K562 (cell line): ENCODE measurements around the gene PI4KA. TPM values are rescaled to one million over a fixed set of nuclear protein-coding genes. Genes with fewer than 3 reads are reported as not detected.

Experiments
- ARID3A ChIP-seq: IDR thresholded peaks from 2 replicates; pipeline ENCODE4 v1.6.1; 2012; ENCODE audit warnings: low read depth, low read length, improper control_type of control experiment, borderline replicate concordance
- ARNT ChIP-seq, 2 experiments: fragments of 450-650 bp; IDR thresholded peaks; 2 replicates each; pipeline ENCODE4 v1.6.1; 2016; ENCODE audit warnings: mild to moderate bottlenecking in 1 of 2
- CEBPG ChIP-seq, 3 experiments: fragments of 200-800 bp in 1 of 3; sonication (Bioruptor generic) in 1 of 3; sonication (generic) in 1 of 3; formaldehyde crosslinking in 1 of 3; IDR thresholded peaks in 2 of 3; conservative IDR thresholded peaks in 1 of 3; 2 replicates each; pipeline versions ENCODE4 v1.6.1 to v1.8.0; 2016 to 2022; ENCODE audit warnings: missing compliant biosample characterization in 2 of 3, missing genetic modification characterization in 2 of 3, mild to moderate bottlenecking in 1 of 3, missing genetic modification reagents in 1 of 3
- CTCF ChIP-seq, 3 experiments: IDR thresholded peaks in 2 of 3; conservative IDR thresholded peaks in 1 of 3; 2 replicates each; pipeline ENCODE4 v1.5.1; 2011 to 2012; ENCODE audit warnings: low read length in 3 of 3, mild to moderate bottlenecking in 3 of 3, control low read depth in 2 of 3, improper control_type of control experiment in 1 of 3, inconsistent platforms in 1 of 3, low read depth in 1 of 3, mixed read lengths in 1 of 3, moderate library complexity in 1 of 3; ENCODE audit not compliant: insufficient read depth in 2 of 3
- DIDO1 ChIP-seq: fragments of 450-650 bp; IDR thresholded peaks from 2 replicates; pipeline ENCODE4 v1.6.1; 2016; ENCODE audit warnings: low read depth, missing biosample characterization, missing genetic modification characterization
- E2F4 ChIP-seq: sonication (generic); formaldehyde crosslinking; IDR thresholded peaks from 2 replicates; pipeline ENCODE4 v1.8.0; 2022; ENCODE audit warnings: mild to moderate bottlenecking, low read depth, missing genetic modification reagents
- E2F6 ChIP-seq, 2 experiments: IDR thresholded peaks; 2 replicates each; pipeline ENCODE4 v1.6.1; 2011; ENCODE audit warnings: borderline replicate concordance in 1 of 2, control low read depth in 1 of 2, low read depth in 1 of 2, low read length in 1 of 2, mild to moderate bottlenecking in 1 of 2, mixed read lengths in 1 of 2, moderate library complexity in 1 of 2; ENCODE audit not compliant: insufficient read depth in 1 of 2, insufficient read length in 1 of 2, poor library complexity in 1 of 2, severe bottlenecking in 1 of 2; ENCODE audit errors: extremely low read depth in 1 of 2
- FOXK1 ChIP-seq: sonication (generic); formaldehyde crosslinking; IDR thresholded peaks from 2 replicates; pipeline ENCODE4 v1.8.0; 2022; ENCODE audit warnings: missing genetic modification reagents, mild to moderate bottlenecking, borderline replicate concordance
- FOXK2 ChIP-seq, 2 experiments: fragments of 450-650 bp; IDR thresholded peaks in 1 of 2; conservative IDR thresholded peaks in 1 of 2; 2 replicates each; pipeline ENCODE4 v1.6.1; 2016; ENCODE audit warnings: low read depth in 2 of 2, mild to moderate bottlenecking in 1 of 2
- IRF2 ChIP-seq: sonication (generic); formaldehyde crosslinking; IDR thresholded peaks from 2 replicates; pipeline ENCODE4 v1.8.1; 2022; ENCODE audit warnings: mild to moderate bottlenecking, missing genetic modification reagents
- NCOA4 ChIP-seq: fragments of 450-650 bp; IDR thresholded peaks from 2 replicates; pipeline ENCODE4 v1.6.1; 2018; ENCODE audit warnings: mild to moderate bottlenecking; ENCODE audit not compliant: partially characterized antibody
- SRSF3 ChIP-seq: fragments of 200-400 bp; formaldehyde crosslinking; IDR thresholded peaks from 2 replicates; pipeline ENCODE4 v1.6.1; 2016; ENCODE audit warnings: mild to moderate bottlenecking, low read length, moderate library complexity; ENCODE audit not compliant: insufficient read depth
- TBL1XR1 ChIP-seq, 2 experiments: IDR thresholded peaks; 2 replicates each; pipeline ENCODE4 v1.6.1; 2012; ENCODE audit warnings: improper control_type of control experiment in 2 of 2, low read length in 2 of 2, mild to moderate bottlenecking in 1 of 2
- TEAD1 ChIP-seq, 2 experiments: fragments of 450-650 bp in 1 of 2; sonication (generic) in 1 of 2; formaldehyde crosslinking; IDR thresholded peaks; 2 replicates each; pipeline versions ENCODE4 v1.4.0 to v1.8.0; 2020 to 2022; ENCODE audit warnings: mild to moderate bottlenecking in 2 of 2, missing genetic modification reagents in 1 of 2
- TEAD4 ChIP-seq, 2 experiments: sonication (generic) in 1 of 2; formaldehyde crosslinking in 1 of 2; IDR thresholded peaks; 2 replicates each; pipeline versions ENCODE4 v1.6.1 to v1.8.0; 2012 to 2022; ENCODE audit warnings: borderline replicate concordance in 1 of 2, inconsistent platforms in 1 of 2, low read length in 1 of 2, mild to moderate bottlenecking in 1 of 2, missing genetic modification reagents in 1 of 2
- TOE1 ChIP-seq, 2 experiments: fragments of 450-650 bp in 1 of 2; sonication (generic) in 1 of 2; formaldehyde crosslinking in 1 of 2; IDR thresholded peaks; 2 replicates each; pipeline versions ENCODE4 v1.7.1 to v1.8.0; 2016 to 2022; ENCODE audit warnings: borderline replicate concordance in 2 of 2, mild to moderate bottlenecking in 2 of 2, antibody characterized with exemption in 1 of 2, inconsistent platforms in 1 of 2, low read depth in 1 of 2, missing genetic modification reagents in 1 of 2, moderate library complexity in 1 of 2
- ZNF431 ChIP-seq: sonication (generic); formaldehyde crosslinking; IDR thresholded peaks from 2 replicates; pipeline ENCODE4 v1.8.0; 2022; ENCODE audit warnings: mild to moderate bottlenecking, missing genetic modification reagents
- ZNF511 ChIP-seq: sonication (generic); formaldehyde crosslinking; IDR thresholded peaks from 2 replicates; pipeline ENCODE4 v1.8.0; 2022; ENCODE audit warnings: mild to moderate bottlenecking, missing genetic modification reagents
- polyA plus RNA-seq, 8 experiments: library from polyadenylated mRNA; depleted of rRNA in 4 of 8; stranded (reverse) in 5 of 8; unstranded in 3 of 8; fragments of >200 nt; fragmentation: Nextera tagmentation in 2 of 8; fragmentation: Illumina TruSeq in 1 of 8; extraction: Ambion mirVana in 2 of 8; extraction: Trizol in 1 of 8; gene quantifications; 2 replicates each; pipeline versions ENCODE4 v1.2.1 to v1.2.3, GENCODE V29; 2011 to 2014; ENCODE audit warnings: inconsistent platforms in 1 of 8, missing spikeins in 1 of 8
- total RNA-seq, 7 experiments: library from RNA; depleted of rRNA in 6 of 7; stranded (reverse); fragments of >200 nt in 6 of 7; fragmentation: Illumina TruSeq in 2 of 7; extraction: Trizol in 2 of 7; gene quantifications; 2 replicates each; pipeline versions ENCODE4 v1.2.1 to v1.2.3, GENCODE V29; 2011 to 2021; ENCODE audit warnings: low replicate concordance in 1 of 7

Gene PI4KA
- total and polyA plus RNA-seq, 9 of the 15 experiments (the other 6 are each of a cell fraction or from before 2014, with no cell fraction given), result 7.3 to 187 (median 84.7) TPM

- TF ChIP-seq ZNF511 (CRISPR knock-in tag) (0 out of 2 replicates have a peak, but pooled peaks have one; percentile 60), TOE1 (IDR thresholded peaks at IDR 0.05; ENCODE audit: borderline replicate concordance) (no peak), TOE1 (CRISPR knock-in tag; IDR thresholded peaks at IDR 0.05; ENCODE audit: borderline replicate concordance, low read depth) (0 out of 2 replicates have a peak, but pooled peaks have one; percentile 11), E2F6 (IDR thresholded peaks at IDR 0.05; ENCODE audit: borderline replicate concordance in 1 of 2, extremely low read depth in 1 of 2, insufficient read depth in 1 of 2, insufficient read length in 1 of 2, low read depth in 1 of 2, low read length in 1 of 2, poor library complexity in 1 of 2, severe bottlenecking in 1 of 2) (no peak), E2F4 (CRISPR knock-in tag) (0 out of 2 replicates have a peak, but pooled peaks have one; percentile 42), ARNT (IDR thresholded peaks at IDR 0.05) (no peak), SRSF3 (no peak), DIDO1 (no peak), FOXK2 (conservative IDR thresholded peaks at IDR 0.05 in 1 of 2, IDR thresholded peaks at IDR 0.05 in 1 of 2; ENCODE audit: low read depth in 2 of 2) (no peak), ARID3A (no peak), TBL1XR1 (IDR thresholded peaks at IDR 0.05; ENCODE audit: low read length in 2 of 2) (no peak), TEAD1 (CRISPR knock-in tag; IDR thresholded peaks at IDR 0.05) (0 out of 4 replicates have a peak, but pooled peaks of 1 of the 2 experiments have one; percentile 54), FOXK1 (peak; percentile 35; the same call in 1 of the 2 replicates), TEAD4 (IDR thresholded peaks at IDR 0.05; ENCODE audit: low read length) (no peak), TEAD4 (CRISPR knock-in tag; IDR thresholded peaks at IDR 0.05; ENCODE audit: borderline replicate concordance) (peak; percentile 81; the same call in 1 of the 2 replicates), CEBPG (CRISPR knock-in tag; IDR thresholded peaks at IDR 0.05) (peak; percentile 30; the same call in 1 of the 2 replicates), CEBPG (tag; conservative IDR thresholded peaks at IDR 0.05 in 1 of 2, IDR thresholded peaks at IDR 0.05 in 1 of 2) (no peak), IRF2 (0 out of 2 replicates have a peak, but pooled peaks have one; percentile 39), ZNF431 (CRISPR knock-in tag) (no peak), CTCF (IDR thresholded peaks at IDR 0.05 in 2 of 3, conservative IDR thresholded peaks at IDR 0.05 in 1 of 3; ENCODE audit: insufficient read depth in 2 of 3, low read depth in 1 of 3, low read length in 3 of 3) (0 out of 6 replicates have a peak, but pooled peaks of 1 of the 3 experiments have one; percentile 5), NCOA4 (no peak)
These were observed 42.1 kb downstream of the PI4KA start (continued) for GRCh38 chr22:20816559-20816958.
